Gastroesophageal sphincter (tissue), 4 donors: ENCODE results near the gene AK8. TPM values are rescaled to one million over a fixed set of nuclear protein-coding genes. Genes with fewer than 3 reads are reported as not detected.

Source experiments
- ATAC-seq: fragments of 150-250 bp; one replicate; pipeline ENCODE4 v1.9.1; 2016; ENCODE audit warnings: mild to moderate bottlenecking, moderate library complexity
- H3K27ac ChIP-seq, 4 donors: fragments of 200-600 bp; sonication (generic) in 3 of 4; 1 replicate in 3 of 4; 2 replicates in 1 of 4; pipeline ENCODE4 v1.5.1; 2016 to 2019
- H3K27me3 ChIP-seq: fragments of 200-600 bp; sonication (generic); one replicate; pipeline ENCODE4 v1.5.1; 2019
- H3K36me3 ChIP-seq, 2 donors: fragments of 200-600 bp; sonication (generic); one replicate each; pipeline ENCODE4 v1.5.1; 2019; ENCODE audit warnings: control low read depth in 1 of 2
- H3K4me1 ChIP-seq, 3 donors: fragments of 200-600 bp; sonication (generic); 1 replicate in 2 of 3; 2 replicates in 1 of 3; pipeline ENCODE4 v1.5.1; 2016 to 2019; ENCODE audit warnings: control low read depth in 2 of 3
- H3K4me3 ChIP-seq, 2 donors: fragments of 200-600 bp; sonication (generic); one replicate each; pipeline ENCODE4 v1.5.1; 2019; ENCODE audit warnings: mild to moderate bottlenecking in 1 of 2, moderate library complexity in 1 of 2
- H3K9me3 ChIP-seq, 3 donors: fragments of 200-600 bp; sonication (generic); one replicate each; pipeline ENCODE4 v1.5.1; 2017 to 2019; ENCODE audit warnings: control low read depth in 2 of 3
- EP300 ChIP-seq: sonication (generic); formaldehyde crosslinking; IDR thresholded peaks from one replicate; pipeline ENCODE4 v1.6.1; 2017; ENCODE audit warnings: antibody characterized with exemption, mild to moderate bottlenecking
- POLR2A ChIP-seq, 2 donors: fragments of 450-650 bp; IDR thresholded peaks; one replicate each; pipeline ENCODE4 v1.6.1; 2017; ENCODE audit warnings: antibody characterized with exemption in 2 of 2, mild to moderate bottlenecking in 2 of 2, moderate library complexity in 1 of 2
- POLR2AphosphoS5 ChIP-seq: sonication (generic); formaldehyde crosslinking; IDR thresholded peaks from one replicate; pipeline ENCODE4 v1.6.1; 2017; ENCODE audit warnings: antibody characterized with exemption
- WGBS, 2 donors: methylation state at CpG; one replicate each; pipeline ENCODE4 v1.1.5; 2018; ENCODE audit warnings: low coverage in 1 of 2; 5-methylcytosine and 5-hydroxymethylcytosine counted together
- total RNA-seq, 4 donors: library from RNA; depleted of rRNA; stranded (reverse); fragments of >200 nt; gene quantifications; one replicate each; pipeline ENCODE4 v1.1.0, GENCODE V29; 2016
- TF ChIP-seq, protein P1 (sequence below), 4 experiments: fragments of 200-600 bp in 2 of 4; fragments of 450-650 bp in 2 of 4; sonication (generic) in 1 of 4; IDR thresholded peaks; one replicate each; pipeline ENCODE4 v1.5.1; 2017 to 2019; ENCODE audit warnings: antibody characterized with exemption in 4 of 4, mild to moderate bottlenecking in 2 of 4, moderate library complexity in 2 of 4

AK8 gene
- total RNA-seq, 4 donors from 2014 or later = 0.31 to 0.81 (median 0.63) TPM

DNA sequence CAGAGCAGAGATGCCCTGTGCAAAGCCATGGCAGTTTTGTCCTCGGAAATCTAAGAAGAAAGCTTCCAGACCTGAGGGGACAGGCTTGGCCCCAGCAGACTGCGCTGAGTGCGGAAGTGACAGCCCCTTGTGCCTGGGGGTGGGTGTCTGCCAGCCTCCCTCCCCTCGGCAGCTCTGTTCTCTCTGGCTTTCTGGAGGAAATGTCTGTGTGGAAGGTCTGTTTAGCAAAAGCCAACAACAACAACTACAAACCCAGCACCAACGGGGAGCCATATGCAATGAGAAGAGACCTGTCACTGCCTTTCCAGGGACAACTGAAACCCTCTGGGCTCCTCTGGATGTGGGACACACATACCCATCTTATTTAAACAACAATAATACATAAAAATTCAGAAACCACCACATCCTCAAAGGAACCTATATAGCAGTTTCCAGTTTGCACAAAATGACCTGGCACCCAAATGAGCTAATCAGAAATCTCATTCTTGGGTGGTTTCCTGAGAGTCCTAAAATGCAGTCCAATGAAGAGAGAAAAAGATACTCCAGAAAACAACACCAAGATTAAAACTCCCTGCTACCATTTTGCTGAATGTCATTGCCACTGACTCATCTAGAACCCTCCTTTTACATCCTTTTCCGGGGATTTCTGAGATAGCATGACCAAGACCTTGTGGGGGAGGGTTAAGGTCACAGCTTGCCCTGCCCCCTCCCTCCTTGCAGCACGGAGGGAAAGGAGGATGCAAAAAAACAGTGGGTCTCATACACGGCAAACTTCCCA lies 97.7 kb downstream of the AK8 start:
- no peak overlapping the region for H3K4me3 ChIP-seq
- WGBS, 2 donors = 40 to 51% methylated on average over 7 to 8 of the region's 8 CpGs
- no peaks in the 10 kb centered on the region for H3K9me3 ChIP-seq
- ATAC-seq = no peak
- peaks cover 29% of the 10 kb centered on the region for H3K27me3 ChIP-seq
- no peaks in the 10 kb centered on the region for H3K36me3 ChIP-seq
- TF ChIP-seq, protein P1, sequence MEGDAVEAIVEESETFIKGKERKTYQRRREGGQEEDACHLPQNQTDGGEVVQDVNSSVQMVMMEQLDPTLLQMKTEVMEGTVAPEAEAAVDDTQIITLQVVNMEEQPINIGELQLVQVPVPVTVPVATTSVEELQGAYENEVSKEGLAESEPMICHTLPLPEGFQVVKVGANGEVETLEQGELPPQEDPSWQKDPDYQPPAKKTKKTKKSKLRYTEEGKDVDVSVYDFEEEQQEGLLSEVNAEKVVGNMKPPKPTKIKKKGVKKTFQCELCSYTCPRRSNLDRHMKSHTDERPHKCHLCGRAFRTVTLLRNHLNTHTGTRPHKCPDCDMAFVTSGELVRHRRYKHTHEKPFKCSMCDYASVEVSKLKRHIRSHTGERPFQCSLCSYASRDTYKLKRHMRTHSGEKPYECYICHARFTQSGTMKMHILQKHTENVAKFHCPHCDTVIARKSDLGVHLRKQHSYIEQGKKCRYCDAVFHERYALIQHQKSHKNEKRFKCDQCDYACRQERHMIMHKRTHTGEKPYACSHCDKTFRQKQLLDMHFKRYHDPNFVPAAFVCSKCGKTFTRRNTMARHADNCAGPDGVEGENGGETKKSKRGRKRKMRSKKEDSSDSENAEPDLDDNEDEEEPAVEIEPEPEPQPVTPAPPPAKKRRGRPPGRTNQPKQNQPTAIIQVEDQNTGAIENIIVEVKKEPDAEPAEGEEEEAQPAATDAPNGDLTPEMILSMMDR (IDR thresholded peaks at IDR 0.05) = no peak
- TF ChIP-seq POLR2A (IDR thresholded peaks at IDR 0.05) = no peak
- TF ChIP-seq POLR2AphosphoS5 = no peak
- TF ChIP-seq EP300 = no peak
- no peaks in the 10 kb centered on the region for H3K4me1 ChIP-seq
- H3K27ac ChIP-seq = no peak overlapping the region

DNA sequence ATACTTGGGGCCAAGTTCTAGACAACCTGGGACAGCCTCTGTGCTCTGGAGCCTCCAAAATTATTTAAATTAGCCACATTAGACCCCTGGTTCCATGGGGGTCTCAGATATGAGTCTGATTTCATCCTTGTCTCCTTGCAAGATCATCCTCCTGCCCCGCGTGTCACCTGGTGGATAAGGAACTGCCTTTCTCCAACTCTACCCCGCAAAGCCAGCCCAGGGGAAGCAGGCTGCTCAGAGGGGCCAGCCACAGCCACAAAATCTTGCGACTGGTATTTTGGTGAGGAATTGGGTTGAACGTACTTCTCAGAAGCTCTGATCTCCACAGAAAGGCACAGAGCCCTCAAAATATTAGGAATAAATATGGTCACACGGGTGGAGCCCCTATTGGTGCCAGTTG lies 101.2 kb downstream of the AK8 start:
- no peak for TF ChIP-seq POLR2AphosphoS5
- TF ChIP-seq EP300 = no peak
- TF ChIP-seq POLR2A (IDR thresholded peaks at IDR 0.05) = no peak
- TF ChIP-seq, protein P1 (IDR thresholded peaks at IDR 0.05) = no peak
- Histone ChIP-seq H3K9me3 (no peaks in the 10 kb centered on the region), H3K4me3 (no peak overlapping the region), H3K36me3 (no peaks in the 10 kb centered on the region), H3K4me1 (no peaks in the 10 kb centered on the region), H3K27ac (no peak overlapping the region), H3K27me3 (peaks cover 20% of the 10 kb centered on the region)
- ATAC-seq = no peak
- WGBS, 2 donors = 83 to 100% methylated on average over 1 to 4 of the region's 6 CpGs

DNA sequence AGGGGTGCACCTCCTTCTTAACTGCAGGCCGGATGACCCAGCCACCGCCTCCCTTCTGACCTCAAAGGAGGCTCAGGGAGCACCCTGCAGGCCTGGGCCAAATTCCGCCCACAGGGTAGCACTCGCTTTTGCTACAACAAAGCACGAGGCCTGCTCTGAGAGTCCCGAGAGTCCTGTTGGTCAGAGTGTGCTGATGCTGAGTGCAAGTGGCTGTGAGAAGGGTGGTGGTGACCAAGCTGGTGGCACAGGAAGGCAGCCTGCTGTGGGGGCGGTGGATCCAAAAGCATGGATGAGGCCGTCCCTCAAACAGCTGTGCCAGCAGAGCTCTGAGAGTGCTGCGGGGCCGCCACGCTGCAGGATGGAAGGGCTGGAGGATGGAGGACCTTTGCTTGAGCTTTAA lies 101.8 kb downstream of the AK8 start:
- no peak for TF ChIP-seq POLR2AphosphoS5
- no peak for TF ChIP-seq POLR2A (IDR thresholded peaks at IDR 0.05)
- no peak for TF ChIP-seq EP300
- TF ChIP-seq, protein P1 (IDR thresholded peaks at IDR 0.05) = no peak
- H3K27ac ChIP-seq = no peak overlapping the region
- WGBS, 2 donors = 43 to 90% methylated on average over 1 to 2 of the region's 11 CpGs
- no peaks in the 10 kb centered on the region for H3K36me3 ChIP-seq
- H3K9me3 ChIP-seq = no peaks in the 10 kb centered on the region
- H3K4me1 ChIP-seq = no peaks in the 10 kb centered on the region
- no peak overlapping the region for H3K4me3 ChIP-seq
- H3K27me3 ChIP-seq = peaks cover 19% of the 10 kb centered on the region
- ATAC-seq = no peak

DNA sequence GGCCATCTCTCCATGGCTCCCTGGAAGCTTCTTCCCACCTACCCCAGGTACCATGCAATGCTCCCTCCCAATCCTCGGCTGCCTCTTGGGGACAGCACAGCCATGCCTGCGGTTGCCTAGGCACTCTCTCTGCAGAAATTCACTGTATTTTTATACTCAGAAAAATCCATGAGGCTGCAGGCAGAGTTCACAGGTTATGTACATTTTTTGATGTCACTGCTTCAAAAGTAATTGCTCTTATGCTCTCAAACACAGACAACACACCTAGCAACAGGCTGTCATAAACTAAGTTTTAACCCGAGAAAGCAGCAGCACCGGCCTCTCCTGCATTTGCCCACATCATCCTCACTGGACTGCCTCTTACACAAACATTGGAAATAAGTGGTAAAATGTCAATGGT lies 102.4 kb downstream of the AK8 start:
- Histone ChIP-seq H3K9me3 (no peaks in the 10 kb centered on the region), H3K36me3 (no peaks in the 10 kb centered on the region), H3K4me1 (peaks cover 0 to 2% (median 0%) of the 10 kb centered on the region in 3 donors), H3K27ac (no peak overlapping the region), H3K27me3 (peaks cover 16% of the 10 kb centered on the region), H3K4me3 (no peak overlapping the region)
- WGBS, 2 donors = 69 to 86% methylated on average over 3 to 4 of the region's 4 CpGs
- no peak for TF ChIP-seq POLR2AphosphoS5
- TF ChIP-seq, protein P1 (IDR thresholded peaks at IDR 0.05) = no peak
- no peak for TF ChIP-seq POLR2A (IDR thresholded peaks at IDR 0.05)
- no peak for TF ChIP-seq EP300
- ATAC-seq = no peak

DNA sequence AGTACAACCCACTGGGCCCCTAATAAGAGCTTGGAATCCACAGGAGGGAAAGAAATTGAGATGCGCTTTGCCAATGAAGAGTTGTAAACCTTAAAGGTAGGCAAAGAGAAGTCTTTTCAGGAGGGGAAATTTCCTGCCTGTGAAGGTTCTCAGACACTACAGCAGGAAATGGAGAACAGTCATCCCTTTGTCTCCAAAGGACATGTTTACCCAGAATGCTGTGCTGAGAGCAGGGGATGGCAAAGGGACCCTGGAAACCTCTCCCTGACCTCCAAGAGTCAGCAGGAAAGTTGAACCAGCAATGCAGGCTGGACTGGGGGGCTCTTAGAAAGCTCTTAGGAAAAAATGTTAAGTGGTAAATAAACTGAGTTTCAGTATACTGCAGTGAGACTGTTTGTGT lies 103.2 kb downstream of the AK8 start:
- H3K36me3 ChIP-seq = no peaks in the 10 kb centered on the region
- H3K4me1 ChIP-seq = peaks cover 0 to 8% (median 0%) of the 10 kb centered on the region in 3 donors
- no peaks in the 10 kb centered on the region for H3K9me3 ChIP-seq
- peaks cover 8% of the 10 kb centered on the region for H3K27me3 ChIP-seq
- no peak overlapping the region for H3K4me3 ChIP-seq
- TF ChIP-seq POLR2A (IDR thresholded peaks at IDR 0.05) (no peak), EP300 (no peak), POLR2AphosphoS5 (no peak)
- TF ChIP-seq, protein P1 (IDR thresholded peaks at IDR 0.05) = no peak
- H3K27ac ChIP-seq = no peak overlapping the region
- 100% methylated on average over 1 of the region's 1 CpG for WGBS, 2 donors
- no peak for ATAC-seq
